HG03469 (cell line): Measurements from ENCODE around the gene SCIN.

Experiments
- ATAC-seq: cut with Tn5 transposase; IDR thresholded peaks from one replicate; pipeline ENCODE4 v1.9.1; 2021; ENCODE audit warnings: mild to moderate bottlenecking, moderate library complexity, moderate number of reproducible peaks; ENCODE audit not compliant: unreplicated experiment

SCIN gene

DNA sequence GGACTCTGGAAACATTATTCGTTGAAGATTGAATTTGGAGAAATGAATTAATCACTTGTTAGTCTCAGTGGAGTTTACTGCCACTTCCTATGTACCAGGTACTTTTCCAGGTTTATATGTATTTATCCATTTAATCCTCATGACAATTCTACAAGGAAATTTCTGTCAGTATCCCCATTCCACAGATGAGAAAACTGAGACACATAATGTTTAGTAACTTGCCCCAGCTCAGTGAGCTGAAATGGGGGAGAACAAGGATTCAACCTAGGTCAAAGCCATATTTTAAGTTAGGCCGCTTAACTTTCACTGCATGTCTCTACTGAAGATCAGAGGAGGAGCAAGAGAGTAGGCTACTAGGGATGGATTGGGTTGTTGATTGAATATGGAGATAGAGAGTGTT lies 4.6 kb upstream of the SCIN start:
- no peak for ATAC-seq

GRCh38 chr7:12567015-12567414 lies 3.5 kb upstream of the SCIN start:
- peak; percentile 86 for ATAC-seq

GRCh38 chr7:12569673-12570072 lies 847 bp upstream of the SCIN start:
- ATAC-seq, result no peak

GRCh38 chr7:12570168-12570533 lies 369 bp upstream of the SCIN start:
- ATAC-seq, result no peak

GRCh38 chr7:12571691-12572090 lies 1.2 kb downstream of the SCIN start:
- ATAC-seq, result no peak

GRCh38 chr7:12572941-12573575 lies 2.5 kb downstream of the SCIN start:
- no peak for ATAC-seq

DNA sequence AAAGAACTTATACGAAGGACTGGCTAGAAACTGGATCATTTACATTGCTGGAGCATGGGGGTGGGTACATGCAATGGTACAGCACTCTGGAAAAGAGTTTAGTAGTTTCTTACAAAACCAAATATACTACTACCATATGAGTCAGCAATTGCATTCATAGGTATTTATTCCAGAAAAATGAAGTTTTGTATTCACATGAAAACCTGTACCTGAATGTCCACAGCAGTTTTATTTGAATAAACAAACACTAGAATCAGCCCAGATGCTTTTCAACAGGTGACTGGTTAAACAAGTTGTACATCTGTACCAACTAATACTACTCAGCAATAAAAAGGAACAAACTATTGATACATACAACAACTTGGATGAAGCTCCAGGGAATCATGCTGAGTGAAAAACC lies 3.4 kb downstream of the SCIN start:
- no peak for ATAC-seq

- peak; percentile 86 for ATAC-seq
Measured at GRCh38 chr7:12578930-12579640, 8.6 kb downstream of the SCIN start.

GRCh38 chr7:12581897-12582296 lies 11.4 kb downstream of the SCIN start:
- ATAC-seq, result no peak

- ATAC-seq, result no peak
Measured at GRCh38 chr7:12582362-12582761, 11.8 kb downstream of the SCIN start.

DNA sequence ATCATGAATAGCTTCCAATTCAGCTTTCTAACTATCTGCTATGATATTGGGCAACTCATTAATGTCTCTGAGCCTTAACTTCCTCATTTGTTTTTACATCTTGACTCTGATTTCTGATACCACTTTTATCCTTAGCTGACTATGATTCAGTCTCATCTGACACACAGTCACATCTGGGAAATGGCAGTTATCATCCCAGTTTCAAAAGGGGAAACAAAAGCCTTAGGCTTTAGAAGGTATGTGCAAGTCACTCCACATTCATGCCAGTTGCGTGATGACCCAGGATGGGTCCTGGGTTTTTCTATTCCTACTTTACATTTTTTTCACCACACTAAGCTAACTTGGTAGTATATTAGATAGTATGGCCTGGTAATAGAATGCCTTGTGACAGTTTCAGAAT lies 12.7 kb downstream of the SCIN start:
- no peak for ATAC-seq

DNA sequence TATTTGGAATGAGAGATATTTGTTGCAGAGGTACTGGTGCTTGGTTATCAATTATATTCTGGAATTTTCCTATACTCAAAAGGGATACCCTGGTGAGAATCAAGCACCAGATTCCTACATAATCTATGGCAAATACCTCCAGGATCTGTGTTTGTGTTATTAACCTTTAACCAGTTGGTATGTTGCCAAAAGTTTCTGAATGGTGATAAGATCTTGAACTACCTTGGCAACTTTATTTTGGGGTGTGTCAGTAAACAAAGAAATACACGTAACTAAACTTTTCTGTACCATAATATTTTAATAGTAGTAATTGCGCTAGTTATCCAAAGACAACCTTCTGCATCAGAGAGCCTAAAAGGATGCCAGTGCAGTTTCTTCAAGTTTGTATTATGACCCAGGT lies 13.4 kb downstream of the SCIN start:
- no peak for ATAC-seq

GRCh38 chr7:12584930-12585329 lies 14.4 kb downstream of the SCIN start:
- peak; percentile 98 for ATAC-seq

GRCh38 chr7:12586271-12586670 lies 15.8 kb downstream of the SCIN start:
- ATAC-seq, result no peak

DNA sequence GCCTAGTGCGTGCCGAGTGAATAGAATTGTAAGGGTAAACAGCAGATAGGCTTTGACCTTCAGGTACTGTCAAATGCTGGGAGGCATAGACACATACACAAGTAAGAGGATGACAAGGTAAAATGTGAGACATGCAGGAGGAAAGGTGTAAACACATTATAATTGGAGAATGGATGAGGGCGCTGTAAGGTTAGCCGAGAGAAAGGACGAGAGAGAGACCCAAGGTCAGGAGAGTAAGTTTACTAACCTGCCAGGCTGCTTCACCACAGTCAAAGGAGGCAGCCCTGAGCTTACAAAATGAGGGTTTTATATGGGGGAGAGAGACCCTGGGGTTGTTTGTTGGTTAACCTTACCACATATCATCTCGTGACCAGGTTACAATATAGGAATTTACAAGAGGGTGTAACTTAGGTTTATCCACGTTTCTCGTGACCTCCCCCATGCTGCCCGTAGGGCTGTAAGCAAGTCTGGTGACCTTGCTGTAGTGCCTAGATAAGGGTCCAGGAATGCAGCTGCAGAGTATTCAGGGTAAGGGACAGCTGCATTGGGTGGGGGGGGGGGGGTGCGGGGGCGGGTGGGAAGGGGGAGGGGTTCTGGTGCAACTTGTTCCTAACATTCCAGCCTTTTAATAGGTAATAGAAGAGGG lies 17.9 kb downstream of the SCIN start:
- ATAC-seq, result no peak

DNA sequence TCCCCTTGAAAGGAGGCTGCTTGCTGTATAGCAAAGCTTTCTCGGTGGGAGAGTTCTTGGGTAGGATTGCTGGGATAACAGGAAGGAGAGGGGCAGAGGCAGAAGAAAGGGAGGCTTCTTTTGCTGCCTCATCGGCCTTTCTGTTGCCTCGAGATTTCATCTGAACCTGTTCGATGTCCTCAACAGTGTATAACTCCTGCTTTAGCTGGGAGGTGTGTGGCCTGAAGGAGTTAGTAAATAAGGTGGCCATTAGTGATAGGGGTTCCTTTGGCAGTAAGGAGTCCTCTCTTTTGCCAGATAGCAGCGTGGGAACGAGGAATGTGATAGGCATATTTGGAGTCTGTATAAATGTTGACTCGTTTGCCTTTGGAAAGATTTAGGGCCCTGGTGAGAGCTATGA lies 20.0 kb downstream of the SCIN start:
- ATAC-seq, result no peak

DNA sequence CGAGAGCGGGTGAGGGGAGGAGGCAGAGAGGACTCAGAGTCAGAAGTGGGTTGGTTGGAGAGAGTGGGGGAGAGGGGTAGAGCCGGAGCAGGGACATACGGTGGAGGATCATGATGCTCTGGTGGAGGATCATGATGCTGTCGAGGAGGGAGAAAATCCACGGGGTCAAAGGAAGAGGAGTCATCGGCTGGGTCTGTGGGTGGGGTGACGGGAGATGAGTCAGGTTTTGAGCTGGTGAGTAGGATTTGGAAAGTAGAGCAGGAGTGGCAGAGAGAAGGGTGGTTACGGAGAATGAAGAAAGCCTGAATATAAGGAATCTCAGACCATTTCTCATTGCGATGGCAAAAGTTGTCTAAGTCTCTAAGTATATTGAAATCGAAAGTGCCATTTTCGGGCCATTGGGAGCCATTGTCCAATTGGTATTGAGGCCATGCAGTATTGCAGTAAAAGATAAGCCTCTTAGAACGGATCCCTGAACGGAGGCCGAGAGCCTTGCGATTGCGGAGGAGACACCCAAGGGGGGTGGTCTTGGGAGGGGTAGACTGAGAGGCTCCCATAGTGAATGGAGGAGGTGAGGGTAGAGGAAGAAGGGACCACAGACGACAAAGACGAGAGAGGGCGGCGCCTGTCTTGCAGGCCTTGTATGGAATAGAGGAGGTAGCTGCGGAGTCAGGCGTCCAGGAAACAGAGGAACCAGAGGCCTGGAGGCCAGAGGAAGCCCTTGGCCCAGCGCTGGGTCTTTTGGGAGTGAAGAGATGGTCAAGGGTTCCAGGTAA lies 23.8 kb downstream of the SCIN start:
- no peak for ATAC-seq

DNA sequence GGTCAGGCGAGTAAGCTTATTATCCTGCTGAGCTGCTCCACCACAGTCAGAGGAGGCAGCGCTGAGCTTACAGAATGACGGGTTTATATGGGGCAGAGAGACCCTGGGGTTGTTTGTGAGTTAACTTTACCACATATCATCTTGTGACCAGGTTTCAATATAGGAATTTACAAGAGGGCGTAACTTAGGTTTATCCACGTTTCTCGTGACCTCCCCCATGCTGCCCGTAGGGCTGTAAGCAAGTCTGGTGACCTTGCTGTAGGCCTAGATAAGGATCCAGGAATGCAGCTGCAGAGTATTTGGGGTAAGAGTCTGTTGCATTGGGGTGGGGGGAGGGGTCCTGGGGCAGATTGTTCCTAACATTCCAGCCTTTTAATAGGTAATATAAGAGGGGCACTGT lies 24.6 kb downstream of the SCIN start:
- no peak for ATAC-seq

DNA sequence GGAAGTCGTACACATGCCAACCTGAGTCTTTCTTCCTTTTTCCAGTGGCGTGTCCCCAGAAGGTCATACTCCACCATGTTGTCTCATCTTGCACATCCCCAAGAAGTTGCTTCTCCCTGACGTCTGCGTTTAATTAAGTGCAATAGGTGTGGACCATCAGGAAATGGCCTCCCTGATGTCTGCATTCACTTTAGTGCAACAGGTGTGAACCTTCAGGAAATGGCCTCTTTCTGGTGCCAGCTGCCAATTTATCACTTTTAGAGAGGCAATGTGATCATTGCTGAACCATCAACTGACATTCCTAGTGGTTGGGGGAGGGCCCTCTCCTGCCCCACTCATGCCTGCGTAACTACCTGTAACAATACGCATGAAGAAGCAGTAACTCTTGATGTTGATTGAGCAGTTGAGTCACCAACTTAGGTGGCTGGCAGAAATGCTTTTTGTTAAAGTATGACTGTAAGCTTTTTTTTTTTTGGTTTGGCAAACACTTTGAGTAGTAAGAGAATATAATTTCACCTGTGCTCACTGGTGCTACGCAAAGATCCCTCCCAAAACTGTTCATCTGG lies 25.8 kb downstream of the SCIN start:
- ATAC-seq, result no peak

DNA sequence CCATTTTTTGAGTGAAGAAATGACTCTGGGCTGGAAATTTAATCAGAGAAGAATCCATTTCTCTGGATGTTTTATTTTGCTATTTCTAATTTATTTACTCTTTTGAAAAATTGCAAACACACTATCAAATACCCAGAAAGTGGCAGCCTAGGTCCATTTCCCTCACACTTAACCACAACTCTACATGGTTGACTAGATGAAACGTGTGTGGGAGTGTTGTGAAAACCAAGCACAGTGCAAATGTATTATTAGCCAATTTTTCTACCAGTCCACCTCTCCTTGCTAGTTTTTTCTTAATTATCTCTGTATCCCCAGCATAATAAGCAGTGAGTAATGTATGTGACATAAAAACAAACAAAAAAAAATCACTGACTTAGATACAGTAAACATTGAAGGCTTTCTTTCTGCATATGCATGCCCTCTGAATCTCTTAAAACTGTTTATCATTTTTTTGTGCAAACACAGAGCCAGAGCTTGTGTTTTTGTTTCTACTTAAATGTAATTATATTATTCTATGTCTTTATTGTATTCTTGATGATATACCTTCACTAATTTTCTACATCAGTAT lies 30.9 kb downstream of the SCIN start:
- ATAC-seq, result peak; percentile 98

DNA sequence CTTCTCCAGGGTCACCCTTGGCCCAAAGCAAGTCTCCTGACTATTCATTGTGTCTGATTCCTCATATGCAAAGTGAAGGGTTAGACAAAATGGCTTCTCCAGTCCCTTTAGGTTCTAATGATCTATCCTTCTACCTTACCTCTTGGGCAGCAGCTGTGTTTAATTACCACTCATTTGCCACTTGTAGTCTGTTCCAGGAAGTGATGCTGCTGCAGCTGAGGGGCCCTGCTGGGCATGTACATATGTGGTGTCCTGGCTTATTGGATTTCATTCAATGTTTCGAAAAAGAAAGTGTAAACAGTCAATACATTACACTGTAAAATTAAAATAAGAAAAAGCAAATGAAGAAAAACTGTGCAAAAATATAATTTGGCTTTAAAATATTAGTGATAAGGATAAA lies 36.6 kb downstream of the SCIN start:
- no peak for ATAC-seq
